ENCODE data around the gene SPON1. TPM values are rescaled to one million over a fixed set of nuclear protein-coding genes. Genes with fewer than 3 reads are reported as not detected.

Gene SPON1
- total RNA-seq, 1 experiment from 2014 or later: not detected

- CTCF ChIA-PET: no interaction called here
- no peaks in the 10 kb centered on the region for H4K20me1 ChIP-seq (ENCODE audit: low read length)
- H3K27me3 ChIP-seq (ENCODE audit: low read length): no peaks in the 10 kb centered on the region
- H3K9me2 ChIP-seq (replicated peaks; ENCODE audit: low read length): no peaks in the 10 kb centered on the region
- TF ChIP-seq CTCF (conservative IDR thresholded peaks at IDR 0.05; ENCODE audit: low read depth, low read length) (no peak), EZH2 (IDR thresholded peaks at IDR 0.05; ENCODE audit: low read length, unreplicated experiment) (no peak), EZH2phosphoT487 (IDR thresholded peaks at IDR 0.05; ENCODE audit: borderline replicate concordance, low read length) (no peak)
- DNase-seq: no peak
- no peaks in the 10 kb centered on the region for H3F3A ChIP-seq (ENCODE audit: low read length, unreplicated experiment)
- H3K4me2 ChIP-seq (ENCODE audit: low read length): no peak overlapping the region
- H3K9me3 ChIP-seq (ENCODE audit: low read length): no peaks in the 10 kb centered on the region
- no peak overlapping the region for H3K27ac ChIP-seq (ENCODE audit: low read length)
- H3K36me3 ChIP-seq (ENCODE audit: low read depth, low read length): no peaks in the 10 kb centered on the region
- POLR2A ChIA-PET (ENCODE audit: unreplicated experiment): no interaction called here
- H2AFZ ChIP-seq (ENCODE audit: low read length): no peak overlapping the region
- ATAC-seq: no peak
- H3K79me2 ChIP-seq (ENCODE audit: low read length): no peaks in the 10 kb centered on the region
- H3K4me1 ChIP-seq (ENCODE audit: insufficient read depth, low read length): no peaks in the 10 kb centered on the region; the same call in 1 of the 2 replicates
- no peak overlapping the region for H3K9ac ChIP-seq (ENCODE audit: low read length)
- BruUV-seq (replicated peaks): no TSS peak
- no peak overlapping the region for H3K4me3 ChIP-seq (ENCODE audit: low read length)
- intact Hi-C loops (cut with micrococcal nuclease): no loop called here
Measured at GRCh38 chr11:13966013-13966412, 3.5 kb downstream of the SPON1 start.

GRCh38 chr11:13966486-13966885, 4.0 kb downstream of the SPON1 start:
- H3K9me2 ChIP-seq (replicated peaks; ENCODE audit: low read length): no peaks in the 10 kb centered on the region
- H3K4me1 ChIP-seq (ENCODE audit: insufficient read depth, low read length): no peaks in the 10 kb centered on the region; the same call in 1 of the 2 replicates
- no peaks in the 10 kb centered on the region for H3K79me2 ChIP-seq (ENCODE audit: low read length)
- intact Hi-C loops (cut with micrococcal nuclease): no loop called here
- H2AFZ ChIP-seq (ENCODE audit: low read length): no peak overlapping the region
- ATAC-seq (no peak), DNase-seq (no peak)
- no TSS peak for BruUV-seq (replicated peaks)
- H3K27me3 ChIP-seq (ENCODE audit: low read length): no peaks in the 10 kb centered on the region
- H4K20me1 ChIP-seq (ENCODE audit: low read length): no peaks in the 10 kb centered on the region
- no peak overlapping the region for H3K9ac ChIP-seq (ENCODE audit: low read length)
- H3K27ac ChIP-seq (ENCODE audit: low read length): no peak overlapping the region
- no peak overlapping the region for H3K4me3 ChIP-seq (ENCODE audit: low read length)
- ChIA-PET POLR2A (ENCODE audit: unreplicated experiment) (no interaction called here), CTCF (no interaction called here)
- no peaks in the 10 kb centered on the region for H3F3A ChIP-seq (ENCODE audit: low read length, unreplicated experiment)
- no peak for TF ChIP-seq EZH2phosphoT487 (IDR thresholded peaks at IDR 0.05; ENCODE audit: borderline replicate concordance, low read length)
- no peaks in the 10 kb centered on the region for H3K36me3 ChIP-seq (ENCODE audit: low read depth, low read length)
- no peak overlapping the region for H3K4me2 ChIP-seq (ENCODE audit: low read length)
- no peaks in the 10 kb centered on the region for H3K9me3 ChIP-seq (ENCODE audit: low read length)

DNA sequence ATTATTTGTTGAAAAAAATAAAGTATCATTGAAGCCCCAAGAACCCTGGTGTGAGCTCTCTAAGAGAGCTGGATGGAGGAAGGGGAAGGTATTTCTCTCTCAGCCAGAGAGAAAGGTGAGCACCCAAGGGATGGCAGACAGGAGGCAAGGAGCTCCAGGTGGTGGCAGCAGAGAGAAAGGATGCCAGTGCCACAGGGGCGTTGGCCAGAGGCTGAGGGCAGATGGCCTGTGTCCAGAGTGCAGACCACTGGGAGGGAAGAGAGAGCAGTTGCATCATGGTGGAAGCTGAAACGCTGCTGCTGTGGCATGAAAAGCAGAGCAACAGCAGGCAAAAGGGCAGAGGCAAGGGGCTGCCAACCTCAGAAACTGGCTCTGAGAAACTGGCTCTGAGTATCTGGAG, 8.5 kb downstream of the SPON1 start:
- no peak for TF ChIP-seq EZH2 (IDR thresholded peaks at IDR 0.05; ENCODE audit: low read length, unreplicated experiment)
- TF ChIP-seq CTCF (conservative IDR thresholded peaks at IDR 0.05; ENCODE audit: low read depth, low read length): peak; percentile 89
- ATAC-seq (peak; percentile 98), DNase-seq (peak; percentile 68)
- no peaks in the 10 kb centered on the region for H3K36me3 ChIP-seq (ENCODE audit: low read depth, low read length)
- no peaks in the 10 kb centered on the region for H4K20me1 ChIP-seq (ENCODE audit: low read length)
- no peak overlapping the region for H3K27ac ChIP-seq (ENCODE audit: low read length)
- H3K79me2 ChIP-seq (ENCODE audit: low read length): no peaks in the 10 kb centered on the region
- POLR2A ChIA-PET (ENCODE audit: unreplicated experiment): interaction anchor here (0.6 kb wide), 2 partner anchors 11 to 280 kb away, joined by 3 to 4 read pairs; no protein-coding TSS in a partner anchor
- H2AFZ ChIP-seq (ENCODE audit: low read length): no peak overlapping the region
- no peaks in the 10 kb centered on the region for H3F3A ChIP-seq (ENCODE audit: low read length, unreplicated experiment)
- H3K27me3 ChIP-seq (ENCODE audit: low read length): no peaks in the 10 kb centered on the region
- H3K4me2 ChIP-seq (ENCODE audit: low read length): no peak overlapping the region
- CTCF ChIA-PET: interaction anchor here (1.2 kb wide), 1 partner anchor 178 kb away, joined by 4 read pairs; no protein-coding TSS in a partner anchor
- H3K9ac ChIP-seq (ENCODE audit: low read length): no peak overlapping the region
- no peaks in the 10 kb centered on the region; the same call in 1 of the 2 replicates for H3K4me1 ChIP-seq (ENCODE audit: insufficient read depth, low read length)
- H3K9me3 ChIP-seq (ENCODE audit: low read length): no peaks in the 10 kb centered on the region
- intact Hi-C loops (cut with micrococcal nuclease): loop anchor here (1.0 kb wide), 2 partner anchors 70 to 177 kb away; no protein-coding TSS in a partner anchor
- no peak overlapping the region for H3K4me3 ChIP-seq (ENCODE audit: low read length)
- no TSS peak for BruUV-seq (replicated peaks)
- no peaks in the 10 kb centered on the region for H3K9me2 ChIP-seq (replicated peaks; ENCODE audit: low read length)
